Lung (tissue), 12 donors: ENCODE measurements around the gene LCN15. TPM values are rescaled to one million over a fixed set of nuclear protein-coding genes. Genes with fewer than 3 reads are reported as not detected.

Source experiments
- ATAC-seq: fragments of 200-7000 bp; cut with Tn5 transposase; one replicate; pipeline ENCODE4 v1.9.1; 2020; ENCODE audit warnings: moderate number of reproducible peaks; ENCODE audit not compliant: insufficient read depth, low FRiP score
- DNase-seq, 3 donors: peaks; one replicate each; pipeline ENCODE4 v3.0.0-alpha.2; 2013 to 2017
- H3K27ac ChIP-seq, 2 donors: one replicate each; pipeline ENCODE4 v1.5.1; 2013; ENCODE audit warnings: mild to moderate bottlenecking in 2 of 2, moderate library complexity in 2 of 2, control low read depth in 1 of 2, inconsistent platforms in 1 of 2, low read depth in 1 of 2, low read length in 1 of 2
- H3K27me3 ChIP-seq, 3 donors: one replicate each; pipeline ENCODE4 v1.5.1; 2013; ENCODE audit warnings: low read length in 2 of 3; ENCODE audit not compliant: control insufficient read depth in 3 of 3, insufficient read depth in 3 of 3
- H3K36me3 ChIP-seq, 4 donors: one replicate each; pipeline ENCODE4 v1.5.1; 2013; ENCODE audit warnings: low read length in 4 of 4, mild to moderate bottlenecking in 1 of 4, moderate library complexity in 1 of 4; ENCODE audit not compliant: control insufficient read depth in 4 of 4, insufficient read depth in 4 of 4
- H3K4me1 ChIP-seq, 5 donors: one replicate each; pipeline ENCODE4 v1.5.1; 2013; ENCODE audit warnings: low read length in 5 of 5, mild to moderate bottlenecking in 2 of 5, moderate library complexity in 1 of 5; ENCODE audit not compliant: control insufficient read depth in 5 of 5, insufficient read depth in 5 of 5
- H3K4me3 ChIP-seq: one replicate; pipeline ENCODE4 v1.5.1; 2013; ENCODE audit warnings: mild to moderate bottlenecking, control low read depth, moderate library complexity
- H3K9ac ChIP-seq, 2 donors: one replicate each; pipeline ENCODE4 v1.5.1; 2013; ENCODE audit warnings: low read length in 2 of 2, control low read depth in 1 of 2; ENCODE audit not compliant: insufficient read depth in 1 of 2
- H3K9me3 ChIP-seq, 4 donors: one replicate each; pipeline ENCODE4 v1.5.1; 2013; ENCODE audit warnings: low read length in 3 of 4, mild to moderate bottlenecking in 1 of 4, moderate library complexity in 1 of 4; ENCODE audit not compliant: control insufficient read depth in 4 of 4, insufficient read depth in 3 of 4
- WGBS, 2 donors: extraction: QIAGEN DNeasy Blood & Tissue Kit; methylation state at CpG; one replicate each; pipeline ENCODE4 v1.1.7; 2013; 5-methylcytosine and 5-hydroxymethylcytosine counted together
- polyA plus RNA-seq, 2 donors: library from polyadenylated mRNA; stranded (reverse); fragments of 200-250 nt; gene quantifications; one replicate each; pipeline ENCODE4 v1.2.1, GENCODE V29; 2013
- total RNA-seq, 2 donors: library from RNA; depleted of rRNA in 1 of 2; stranded (reverse); fragments of >200 nt in 1 of 2; gene quantifications; one replicate each; pipeline ENCODE4 v1.2.1, GENCODE V29; 2014 to 2021
- TF ChIP-seq, protein P1 (sequence below): IDR thresholded peaks from 2 replicates; pipeline ENCODE4 v1.5.1; 2012; ENCODE audit warnings: mild to moderate bottlenecking; ENCODE audit errors: control extremely low read depth, extremely low read depth
- donor health status: control.
- donor health status: control.
- donor health status: Bipolar disorder and iron deficiency.
- donor health status: healthy.
- donor health status: DM: yes; HTN: yes; CAD: no.

LCN15 gene
- total and polyA plus RNA-seq, 4 donors: 0.16 TPM; not detected in 3

DNA sequence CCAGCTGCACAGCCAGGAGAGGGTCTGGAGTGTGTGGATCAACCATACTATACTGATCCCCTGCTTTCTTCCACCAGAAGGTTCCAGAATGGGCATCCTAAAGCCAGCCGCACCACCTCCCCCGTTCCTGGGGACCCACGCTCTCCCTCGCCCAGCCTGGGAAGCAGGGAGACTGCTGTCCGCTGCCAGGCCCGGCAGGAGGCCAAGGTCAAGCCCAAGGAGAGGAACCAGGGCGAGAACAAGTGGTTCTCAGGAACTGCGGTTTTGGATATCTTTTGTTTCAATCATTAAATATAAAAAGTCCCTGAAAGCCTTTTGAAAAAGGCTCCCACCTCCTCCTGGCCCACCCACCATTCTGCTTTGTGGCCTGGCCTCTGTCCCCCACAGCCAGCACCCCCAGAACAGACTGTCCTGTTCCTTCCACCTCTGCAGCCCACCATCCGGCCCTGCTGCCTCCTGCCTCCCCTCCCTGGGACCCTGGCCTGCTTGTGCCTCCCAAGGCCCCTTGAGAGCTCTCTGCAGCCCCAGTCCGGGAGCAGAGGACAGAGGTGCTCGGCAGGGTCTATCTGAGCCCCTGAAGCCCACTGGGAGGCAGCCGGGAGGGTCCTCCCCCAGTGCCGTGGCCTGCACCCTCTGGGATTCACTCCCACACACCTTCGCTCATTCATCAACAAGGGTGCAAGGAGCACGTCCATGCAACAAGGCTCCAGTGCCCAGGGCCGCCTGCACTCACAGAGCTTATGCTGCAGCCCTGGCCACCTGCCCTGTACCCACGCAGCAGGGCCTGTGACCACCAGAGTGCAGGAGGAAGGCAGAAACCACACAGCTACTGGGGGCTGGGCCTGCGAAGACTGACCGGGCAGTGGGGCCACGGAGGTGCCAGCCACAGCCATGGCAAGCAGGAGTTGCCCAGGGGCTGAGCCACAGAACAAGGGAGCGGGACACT lies 15.4 kb downstream of the LCN15 start:
- Histone ChIP-seq H3K4me1 (no peaks in the 10 kb centered on the region), H3K36me3 (no peaks in the 10 kb centered on the region), H3K4me3 (no peak overlapping the region), H3K27ac (no peak overlapping the region), H3K9ac (no peak overlapping the region), H3K27me3 (no peaks in the 10 kb centered on the region), H3K9me3 (peaks cover 0 to 4% (median 0%) of the 10 kb centered on the region in 4 donors)
- TF ChIP-seq, protein P1, sequence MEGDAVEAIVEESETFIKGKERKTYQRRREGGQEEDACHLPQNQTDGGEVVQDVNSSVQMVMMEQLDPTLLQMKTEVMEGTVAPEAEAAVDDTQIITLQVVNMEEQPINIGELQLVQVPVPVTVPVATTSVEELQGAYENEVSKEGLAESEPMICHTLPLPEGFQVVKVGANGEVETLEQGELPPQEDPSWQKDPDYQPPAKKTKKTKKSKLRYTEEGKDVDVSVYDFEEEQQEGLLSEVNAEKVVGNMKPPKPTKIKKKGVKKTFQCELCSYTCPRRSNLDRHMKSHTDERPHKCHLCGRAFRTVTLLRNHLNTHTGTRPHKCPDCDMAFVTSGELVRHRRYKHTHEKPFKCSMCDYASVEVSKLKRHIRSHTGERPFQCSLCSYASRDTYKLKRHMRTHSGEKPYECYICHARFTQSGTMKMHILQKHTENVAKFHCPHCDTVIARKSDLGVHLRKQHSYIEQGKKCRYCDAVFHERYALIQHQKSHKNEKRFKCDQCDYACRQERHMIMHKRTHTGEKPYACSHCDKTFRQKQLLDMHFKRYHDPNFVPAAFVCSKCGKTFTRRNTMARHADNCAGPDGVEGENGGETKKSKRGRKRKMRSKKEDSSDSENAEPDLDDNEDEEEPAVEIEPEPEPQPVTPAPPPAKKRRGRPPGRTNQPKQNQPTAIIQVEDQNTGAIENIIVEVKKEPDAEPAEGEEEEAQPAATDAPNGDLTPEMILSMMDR: no peak
- ATAC-seq: no peak
- 63 to 68% methylated on average over 21 of the region's 21 CpGs for WGBS, 2 donors
- no peak for DNase-seq

DNA sequence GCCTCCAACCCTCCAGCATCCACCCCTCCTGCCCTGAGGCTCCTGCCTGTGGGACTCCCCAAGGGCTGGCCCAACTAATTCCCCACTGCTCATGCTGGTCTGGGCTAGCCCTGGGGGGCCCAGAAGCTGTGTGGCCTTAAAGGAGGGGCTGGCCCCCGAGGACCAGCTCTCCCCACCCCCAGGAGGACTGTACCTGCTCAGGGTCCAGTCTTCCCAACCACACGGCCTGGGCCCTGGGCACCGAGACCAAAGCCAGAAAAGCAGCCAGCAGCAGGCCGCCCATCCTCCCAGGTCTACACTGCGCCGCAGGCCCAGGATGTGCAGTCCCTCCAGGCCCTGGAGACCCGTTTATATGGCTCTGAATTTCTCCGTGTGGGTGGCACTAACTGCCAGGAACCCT lies 16.1 kb downstream of the LCN15 start, which contains the start of gene LCN6:
TSS of gene LCN6 (minus strand) at position 325 of the 400 bp plus-strand sequence. CDS start at position 283, 42 bp downstream.
- WGBS, 2 donors: 77 to 80% methylated on average over 8 of the region's 8 CpGs
- Histone ChIP-seq H3K4me3 (no peak within 1 kb of the TSS), H3K27me3 (peaks cover 0 to 2% (median 0%) of the 10 kb centered on the region in 3 donors), H3K36me3 (no peaks in the 10 kb centered on the region), H3K4me1 (no peaks in the 10 kb centered on the region), H3K27ac (no peak within 1 kb of the TSS), H3K9ac (no peak within 1 kb of the TSS), H3K9me3 (peaks cover 0 to 4% (median 0%) of the 10 kb centered on the region in 4 donors)
- ATAC-seq (no peak), DNase-seq (no peak)
- TF ChIP-seq, protein P1: no peak

DNA sequence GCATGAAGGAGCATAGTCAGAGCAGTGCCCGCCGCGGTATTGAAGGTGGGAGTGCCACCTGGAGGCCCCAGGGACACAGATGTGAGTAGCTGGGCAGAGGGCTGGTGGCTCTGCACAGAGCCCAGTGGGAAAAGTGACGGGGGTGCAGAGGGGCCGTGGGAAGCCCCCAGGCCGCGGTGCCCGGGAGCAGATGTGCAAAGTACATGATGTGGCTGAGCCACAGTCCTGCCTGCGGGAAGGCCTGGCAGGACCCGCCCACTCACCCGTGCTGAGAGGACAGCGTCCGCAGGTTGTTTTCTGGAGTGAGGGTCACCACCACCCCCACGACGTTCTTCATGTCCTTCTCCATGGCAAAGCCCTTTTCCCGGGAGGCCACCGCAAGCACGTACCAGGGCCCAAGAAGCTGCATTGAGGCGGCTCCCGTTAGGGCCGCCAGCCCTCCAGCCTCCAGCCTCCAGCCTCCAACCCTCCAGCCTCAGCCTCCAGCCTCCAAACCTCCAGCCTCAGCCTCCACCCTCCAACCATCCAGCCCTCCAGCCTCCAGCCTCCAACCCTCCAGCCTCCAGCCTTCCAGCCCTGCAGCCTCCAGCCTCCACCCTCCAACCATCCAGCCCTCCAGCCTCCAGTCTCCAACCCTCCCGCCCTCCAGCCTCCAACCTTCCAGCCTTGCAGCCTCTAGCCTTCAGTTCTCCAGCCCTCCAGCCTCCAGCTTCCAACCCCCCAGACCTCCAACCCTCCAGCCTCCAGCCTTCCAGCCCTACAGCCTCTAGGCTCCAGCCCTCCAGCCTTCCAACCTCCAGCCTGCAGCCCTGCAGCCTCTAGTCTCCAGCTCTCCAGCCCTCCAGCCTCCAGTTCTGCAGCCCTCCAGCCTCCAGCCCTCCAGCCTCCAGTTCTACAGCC lies 16.9 kb downstream of the LCN15 start:
- Histone ChIP-seq H3K4me3 (no peak overlapping the region), H3K27ac (no peak overlapping the region), H3K27me3 (peaks cover 0 to 4% (median 0%) of the 10 kb centered on the region in 3 donors), H3K36me3 (no peaks in the 10 kb centered on the region), H3K4me1 (peaks cover 0 to 2% (median 0%) of the 10 kb centered on the region in 5 donors), H3K9me3 (peaks cover 0 to 4% (median 0%) of the 10 kb centered on the region in 4 donors), H3K9ac (no peak overlapping the region)
- DNase-seq (no peak), ATAC-seq (no peak)
- 93 to 94% methylated on average over 22 of the region's 22 CpGs for WGBS, 2 donors
- TF ChIP-seq, protein P1: no peak
